Activated CD8-positive, alpha-beta memory T cell treated with anti-CD3 and anti-CD28 coated beads, Interleukin-2, amount 50 U/mL, for 24 hours (primary cell): ENCODE data around the gene DPP4.
"Not testable (repeated sequence)": the region's sequence is repeated elsewhere in the genome, so short reads cannot be mapped to it uniquely, and the experiment has no call there.

Experiments used
- DNase-seq: peaks from one replicate; pipeline ENCODE4 v3.0.0-alpha.2; 2020; ENCODE audit errors: extremely low read depth

The DPP4 gene

GRCh38 chr2:161961061-161961460 is 113.0 kb downstream of the DPP4 start:
- no peak for DNase-seq

GRCh38 chr2:161956738-161957137 is 117.3 kb downstream of the DPP4 start:
- no peak for DNase-seq

GRCh38 chr2:161955211-161955610 is 118.8 kb downstream of the DPP4 start:
- DNase-seq: no peak

GRCh38 chr2:161954103-161954502 is 119.9 kb downstream of the DPP4 start:
- DNase-seq: no peak

- DNase-seq: not testable (repeated sequence)
These were observed 120.6 kb downstream of the DPP4 start for GRCh38 chr2:161953367-161953766.

- no peak for DNase-seq
These were observed 121.2 kb downstream of the DPP4 start for GRCh38 chr2:161952783-161953191.

GRCh38 chr2:161947836-161948235 is 126.2 kb downstream of the DPP4 start:
- DNase-seq: no peak

GRCh38 chr2:161947406-161947805 is 126.6 kb downstream of the DPP4 start:
- DNase-seq: no peak

- DNase-seq: no peak
These were observed 127.4 kb downstream of the DPP4 start for GRCh38 chr2:161946489-161947107.

- DNase-seq: no peak
These were observed 131.0 kb downstream of the DPP4 start for GRCh38 chr2:161943011-161943410.
